H1 (cell line): ENCODE measurements around the gene MAP4K4. TPM values are rescaled to one million over a fixed set of nuclear protein-coding genes. Genes with fewer than 3 reads are reported as not detected.

Experiments
- BACH1 ChIP-seq: IDR thresholded peaks from 2 replicates; pipeline ENCODE4 v1.6.1; 2012; ENCODE audit warnings: low read length, improper control_type of control experiment
- CREB1 ChIP-seq: IDR thresholded peaks from 2 replicates; pipeline ENCODE4 v1.6.1; 2012; ENCODE audit warnings: inconsistent platforms
- KDM5A ChIP-seq: fragments of 200-600 bp; IDR thresholded peaks from 2 replicates; pipeline ENCODE4 v1.7.1; 2012; ENCODE audit warnings: mild to moderate bottlenecking, low read length, inconsistent platforms, mixed read lengths
- PHF8 ChIP-seq: fragments of 200-600 bp; sonication (generic); conservative IDR thresholded peaks from 2 replicates; pipeline ENCODE4 v1.7.1; 2012; ENCODE audit warnings: low read depth, mild to moderate bottlenecking, inconsistent platforms, low read length, moderate library complexity
- YY1 ChIP-seq: IDR thresholded peaks from 2 replicates; pipeline ENCODE4 v1.6.1; 2011; ENCODE audit warnings: low read depth, mild to moderate bottlenecking, low read length
- polyA plus RNA-seq, 7 experiments: library from polyadenylated mRNA; depleted of rRNA in 3 of 7; stranded (reverse) in 5 of 7; unstranded in 2 of 7; fragments of >200 nt in 5 of 7; fragments of 200-250 nt in 2 of 7; gene quantifications; 1 replicate in 5 of 7; 2 replicates in 1 of 7; 4 replicates in 1 of 7; pipeline versions ENCODE4 v1.2.1 to v1.2.3, GENCODE V29; 2011 to 2013; ENCODE audit warnings: missing spikeins in 2 of 7, mixed read lengths in 2 of 7
- total RNA-seq: library from RNA; stranded (reverse); fragmentation: NEBNext Ultra II Directional; extraction: Animal tissue kit (Norgen Biotek cat#: 25700); gene quantifications from 2 replicates; pipeline ENCODE4 v1.2.1, GENCODE V29; 2021

MAP4K4 gene
- total and polyA plus RNA-seq, 2 of the 8 experiments (the other 6 are each of a cell fraction or from before 2014, with no cell fraction given): 53.2 to 138 TPM

- TF ChIP-seq PHF8 (no peak), YY1 (no peak), BACH1 (no peak), KDM5A (no peak), CREB1 (no peak)
Observed at GRCh38 chr2:101704046-101704466, 6.5 kb downstream of the MAP4K4 start (continued).
